Measurements from ENCODE around the gene CTIF. TPM values are rescaled to one million over a fixed set of nuclear protein-coding genes. Genes with fewer than 3 reads are reported as not detected.

CTIF gene
- total RNA-seq, 1 donor from 2014 or later: 84.3 TPM

- intact Hi-C loops (cut with DNase I): no loop called here
- DNase-seq (ENCODE audit: low spot score): no peak
Measured at GRCh38 chr18:48835119-48835518, 296.3 kb downstream of the CTIF start.

GRCh38 chr18:48835745-48836170 is 296.9 kb downstream of the CTIF start:
- peak; percentile 70 for DNase-seq (ENCODE audit: low spot score)
- intact Hi-C loops (cut with DNase I): no loop called here

GRCh38 chr18:48836231-48836805 is 297.5 kb downstream of the CTIF start:
- intact Hi-C loops (cut with DNase I): no loop called here
- DNase-seq (ENCODE audit: low spot score): peak; percentile 27

GRCh38 chr18:48836806-48837615 is 298.2 kb downstream of the CTIF start:
- DNase-seq (ENCODE audit: low spot score): no peak
- intact Hi-C loops (cut with DNase I): no loop called here

- DNase-seq (ENCODE audit: low spot score): no peak
- intact Hi-C loops (cut with DNase I): no loop called here
Measured at GRCh38 chr18:48837676-48838075, 298.8 kb downstream of the CTIF start.

GRCh38 chr18:48838166-48838775 is 299.4 kb downstream of the CTIF start:
- intact Hi-C loops (cut with DNase I): no loop called here
- no peak for DNase-seq (ENCODE audit: low spot score)

GRCh38 chr18:48838921-48839818 is 300.3 kb downstream of the CTIF start:
- intact Hi-C loops (cut with DNase I): no loop called here
- no peak for DNase-seq (ENCODE audit: low spot score)

- no peak for DNase-seq (ENCODE audit: low spot score)
- intact Hi-C loops (cut with DNase I): loop anchor here (5.0 kb wide), 3 partner anchors 48 to 158 kb away; no protein-coding TSS in a partner anchor
Measured at GRCh38 chr18:48839819-48840490, 301.1 kb downstream of the CTIF start.

GRCh38 chr18:48840491-48840877 is 301.7 kb downstream of the CTIF start:
- intact Hi-C loops (cut with DNase I): loop anchor here (5.0 kb wide), 3 partner anchors 48 to 158 kb away; no protein-coding TSS in a partner anchor

GRCh38 chr18:48841381-48842258 is 302.8 kb downstream of the CTIF start:
- intact Hi-C loops (cut with DNase I): loop anchor here (5.0 kb wide), 3 partner anchors 49 to 159 kb away; no protein-coding TSS in a partner anchor

More at GRCh38 chr18:48840491-48840877, 301.7 kb downstream of the CTIF start:
- DNase-seq (ENCODE audit: low spot score): no peak

GRCh38 chr18:48842259-48843061 is 303.6 kb downstream of the CTIF start:
- intact Hi-C loops (cut with DNase I): loop anchor here (5.0 kb wide), 3 partner anchors 50 to 160 kb away; no protein-coding TSS in a partner anchor
- DNase-seq (ENCODE audit: low spot score): no peak

More at GRCh38 chr18:48841381-48842258, 302.8 kb downstream of the CTIF start:
- DNase-seq (ENCODE audit: low spot score): no peak

- intact Hi-C loops (cut with DNase I): loop anchor here (5.0 kb wide), 3 partner anchors 51 to 161 kb away; no protein-coding TSS in a partner anchor
- DNase-seq (ENCODE audit: low spot score): no peak
Measured at GRCh38 chr18:48843162-48843561, 304.3 kb downstream of the CTIF start.

- no peak for DNase-seq (ENCODE audit: low spot score)
- intact Hi-C loops (cut with DNase I): loop anchor here (5.0 kb wide), 3 partner anchors 51 to 161 kb away; no protein-coding TSS in a partner anchor
Measured at GRCh38 chr18:48843596-48843995, 304.8 kb downstream of the CTIF start.

GRCh38 chr18:48844271-48844670 is 305.4 kb downstream of the CTIF start:
- no peak for DNase-seq (ENCODE audit: low spot score)

GRCh38 chr18:48845174-48845573 is 306.3 kb downstream of the CTIF start:
- DNase-seq (ENCODE audit: low spot score): no peak
- intact Hi-C loops (cut with DNase I): no loop called here

More at GRCh38 chr18:48844271-48844670, 305.4 kb downstream of the CTIF start:
- intact Hi-C loops (cut with DNase I): loop anchor here (5.0 kb wide), 3 partner anchors 52 to 162 kb away; no protein-coding TSS in a partner anchor

GRCh38 chr18:48846423-48846932 is 307.6 kb downstream of the CTIF start:
- intact Hi-C loops (cut with DNase I): no loop called here
- no peak for DNase-seq (ENCODE audit: low spot score)

Measured in cardiac septum (tissue), 1 donor.